ENCODE results near the gene TAS2R8. TPM values are rescaled to one million over a fixed set of nuclear protein-coding genes. Genes with fewer than 3 reads are reported as not detected.

The TAS2R8 gene
- total RNA-seq, result 0.43 TPM in 1 of 2 replicates, not detected in the other

DNA sequence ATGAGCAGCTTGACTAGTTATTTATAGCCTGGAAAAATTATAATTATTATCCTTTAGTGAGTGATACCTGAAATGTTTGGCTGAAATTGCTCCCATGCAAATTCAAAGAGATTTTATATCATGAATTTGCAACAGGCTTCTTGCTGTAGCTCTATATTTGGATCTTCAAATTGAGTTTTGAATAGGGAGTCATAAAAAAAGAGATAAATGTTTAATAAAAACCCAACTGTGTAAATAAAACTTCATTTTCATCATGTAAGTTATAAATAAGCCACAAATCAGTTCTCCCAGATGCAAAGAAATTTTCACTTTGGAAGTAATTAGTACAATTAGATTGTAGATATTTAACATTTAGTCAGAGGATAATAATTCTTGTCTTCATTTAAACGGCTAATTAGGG, at the start of gene TAS2R8:
TAS2R8 (minus strand) TSS at position 101 of the 400 bp plus-strand sequence. CDS start 306 bp downstream, outside the sequence.

DNA sequence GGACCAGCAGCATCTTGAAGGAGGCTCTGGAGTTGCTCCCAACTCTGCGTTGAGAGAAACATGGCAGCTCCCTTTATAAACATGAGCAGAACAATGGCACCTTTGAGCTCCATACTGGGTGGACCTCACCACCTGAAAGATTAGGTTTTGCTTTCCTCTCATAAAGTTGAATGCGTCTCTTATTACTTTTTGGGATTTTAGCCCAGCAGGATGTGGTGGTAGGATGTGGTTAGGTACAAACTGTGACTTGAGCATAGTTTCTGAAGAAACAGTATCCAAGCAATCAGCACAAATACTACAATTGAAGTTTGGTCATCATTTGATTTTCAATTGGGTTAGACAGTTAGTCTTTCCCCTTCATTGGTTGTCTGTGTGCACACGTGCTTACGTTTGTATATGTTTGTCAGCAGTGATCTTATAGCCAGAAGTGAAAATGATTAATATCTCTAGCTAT, 42.4 kb upstream of the TAS2R8 start, which contains the start of gene PRR4:
PRR4 (minus strand) TSS at position 51 of the 454 bp plus-strand sequence; CDS start at position 13, 38 bp downstream.

DNA sequence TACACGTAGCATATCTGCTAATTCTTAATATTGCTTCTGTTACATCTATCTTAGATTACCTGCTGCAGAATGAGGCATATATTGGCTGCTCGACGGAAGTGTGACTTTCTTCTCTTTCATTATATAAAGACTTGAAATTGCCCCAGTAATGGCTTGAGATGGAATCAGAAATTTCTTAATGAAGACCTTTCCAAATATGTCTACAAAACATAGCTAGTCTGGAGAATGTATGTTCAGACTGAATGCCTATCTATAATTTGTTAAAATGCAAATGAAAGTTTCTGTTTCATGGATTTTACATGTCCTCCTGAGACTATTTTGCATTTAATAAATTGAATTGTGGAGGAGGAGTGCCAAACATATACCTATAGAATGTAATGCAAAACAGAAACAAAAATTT, 19.2 kb upstream of the TAS2R8 start, which contains the start of gene TAS2R10:
TAS2R10 (minus strand) TSS at position 101 of the 400 bp plus-strand sequence; CDS start at position 12, 89 bp downstream.

GRCh38 chr12:10810068-10810467, 3.0 kb upstream of the TAS2R8 start, which contains the start of gene TAS2R9:
Gene TAS2R9 (minus strand): TSS chr12:10810168. CDS start chr12:10810075, 93 bp downstream.

GRCh38 chr12:10802587-10802986, 4.5 kb downstream of the TAS2R8 start, which contains the start of gene TAS2R7:
Gene TAS2R7 (minus strand): TSS chr12:10802627. CDS start chr12:10802570, 57 bp downstream.

Small RNA genes within 50 kb of the gene (small RNA-seq; reads per million reads assigned to genes)
- gene PRR4 (ENCODE audit: low replicate concordance), result not detected

Other genes starting within 250 kb of the TAS2R8 start
- gene MAGOHB, start 193.7 kb downstream of the TAS2R8 start, total RNA-seq, result 15.7 and 19.9 TPM in 2 replicates
- gene STYK1, start 133.2 kb downstream of the TAS2R8 start, total RNA-seq, result 0.14 TPM in 1 of 2 replicates, not detected in the other
- 125 and 150 TPM in 2 replicates for gene YBX3, start 84.0 kb downstream of the TAS2R8 start, total RNA-seq
- not detected in 2 replicates for gene TAS2R7, start 4.7 kb downstream of the TAS2R8 start, total RNA-seq
- gene TAS2R9, start 2.9 kb upstream of the TAS2R8 start, total RNA-seq, result 0.14 TPM in 1 of 2 replicates, not detected in the other
- gene TAS2R10, start 19.1 kb upstream of the TAS2R8 start, total RNA-seq, result 0.44 and 1.9 TPM in 2 replicates
- gene PRR4, start 42.2 kb upstream of the TAS2R8 start, total RNA-seq, result 1.5 and 2.0 TPM in 2 replicates
- 11.8 and 24.1 TPM in 2 replicates for gene PRH1, start 77.0 kb upstream of the TAS2R8 start, total RNA-seq
- gene TAS2R13, start 102.3 kb upstream of the TAS2R8 start, total RNA-seq, result 1.8 and 3.1 TPM in 2 replicates
- 0.29 TPM in 1 of 2 replicates, not detected in the other for gene PRH2, start 122.0 kb upstream of the TAS2R8 start, total RNA-seq
- gene TAS2R14, start 132.0 kb upstream of the TAS2R8 start, total RNA-seq, result 3.3 and 4.4 TPM in 2 replicates
- 3.9 and 4.6 TPM in 2 replicates for gene TAS2R50, start 179.6 kb upstream of the TAS2R8 start, total RNA-seq
- gene TAS2R20, start 191.0 kb upstream of the TAS2R8 start, total RNA-seq, result 3.3 and 6.4 TPM in 2 replicates
- gene TAS2R19, start 215.3 kb upstream of the TAS2R8 start, total RNA-seq, result 4.9 and 8.5 TPM in 2 replicates
- 7.3 and 7.7 TPM in 2 replicates for gene TAS2R31, start 224.1 kb upstream of the TAS2R8 start, total RNA-seq

All from placental pericyte (primary cell).